CD4-positive, alpha-beta memory T cell (primary cell): ENCODE results near the gene HACD2. TPM values are rescaled to one million over a fixed set of nuclear protein-coding genes. Genes with fewer than 3 reads are reported as not detected.
A peak's percentile ranks its signal among the peaks of the same experiment; 100 is the strongest.
"Not testable (repeated sequence)": the region's sequence is repeated elsewhere in the genome, so short reads cannot be mapped to it uniquely, and the experiment has no call there.

Experiments used
- CTCF ChIA-PET: fragments of 350-600 bp; sonication (Branson Sonifier 250); formaldehyde crosslinking; loops from one replicate; lab custom pipeline; 2021; ENCODE audit warnings: inconsistent platforms; ENCODE audit not compliant: partially characterized antibody; lab: Charles Lee
- POLR2A ChIA-PET: fragments of 350-600 bp; sonication (Branson Sonifier 250); formaldehyde crosslinking; loops from one replicate; lab custom pipeline; 2021; ENCODE audit not compliant: partially characterized antibody; lab: Charles Lee
- DNase-seq, 5 donors: peaks; one replicate each; pipeline versions ENCODE4 v3.0.0 to v3.0.0-alpha.2; 2020 to 2022; ENCODE audit warnings: mixed read lengths in 1 of 5
- H3K27ac ChIP-seq: one replicate; pipeline ENCODE4 v1.7.0; 2013; ENCODE audit warnings: low read depth, low read length
- H3K27me3 ChIP-seq: 2 replicates; pipeline ENCODE4 v1.7.0; 2013; ENCODE audit warnings: mild to moderate bottlenecking, low read length, moderate library complexity; ENCODE audit not compliant: insufficient read depth
- H3K36me3 ChIP-seq: 2 replicates; pipeline ENCODE4 v1.7.0; 2013; ENCODE audit warnings: mild to moderate bottlenecking, low read length, moderate library complexity; ENCODE audit not compliant: insufficient read depth
- H3K4me1 ChIP-seq: 2 replicates; pipeline ENCODE4 v1.7.0; 2013; ENCODE audit warnings: mild to moderate bottlenecking, low read length, moderate library complexity; ENCODE audit not compliant: insufficient read depth
- H3K4me3 ChIP-seq, 2 donors: one replicate each; pipeline ENCODE4 v1.7.0; 2013; ENCODE audit warnings: low read length in 2 of 2, mild to moderate bottlenecking in 1 of 2
- H3K9me3 ChIP-seq, 2 donors: one replicate each; pipeline ENCODE4 v1.7.0; 2013; ENCODE audit warnings: low read length in 2 of 2, control low read depth in 1 of 2; ENCODE audit not compliant: control insufficient read depth in 1 of 2
- H3K27ac Mint-ChIP-seq, 7 donors: one replicate each; pipeline ENCODE4 v1.8.0; 2020 to 2021; ENCODE audit warnings: mixed read lengths in 7 of 7, mild to moderate bottlenecking in 6 of 7, inconsistent platforms in 3 of 7, moderate library complexity in 3 of 7
- H3K27me3 Mint-ChIP-seq, 2 donors: one replicate each; pipeline ENCODE4 v1.8.0; 2020 to 2021; ENCODE audit warnings: mixed read lengths in 2 of 2
- H3K36me3 Mint-ChIP-seq, 2 donors: one replicate each; pipeline ENCODE4 v1.8.0; 2020 to 2021; ENCODE audit warnings: mixed read lengths in 2 of 2, inconsistent platforms in 1 of 2, mild to moderate bottlenecking in 1 of 2
- H3K4me1 Mint-ChIP-seq, 4 donors: one replicate each; pipeline ENCODE4 v1.8.0; 2020 to 2021; ENCODE audit warnings: mixed read lengths in 4 of 4, mild to moderate bottlenecking in 1 of 4
- H3K4me3 Mint-ChIP-seq, 8 donors: one replicate each; pipeline ENCODE4 v1.8.0; 2020 to 2021; ENCODE audit warnings: mixed read lengths in 8 of 8, mild to moderate bottlenecking in 7 of 8, moderate library complexity in 6 of 8, inconsistent platforms in 3 of 8
- H3K9me3 Mint-ChIP-seq, 8 donors: one replicate each; pipeline ENCODE4 v1.8.0; 2020 to 2021; ENCODE audit warnings: mixed read lengths in 8 of 8, mild to moderate bottlenecking in 5 of 8, inconsistent platforms in 3 of 8, moderate library complexity in 1 of 8
- intact Hi-C: fragments of 100-400 bp; cut with micrococcal nuclease; formaldehyde crosslinking; loops from one replicate; pipeline ENCODE4 v1.15.1; 2023
- polyA plus RNA-seq, 2 donors: library from polyadenylated mRNA; unstranded; fragments of 300-500 nt; fragmentation: Illumina TruSeq; gene quantifications; one replicate each; pipeline ENCODE4 v1.2.3, GENCODE V29; 2021
- total RNA-seq, 2 experiments: library from RNA; stranded (reverse); gene quantifications; one replicate each; pipeline ENCODE4 v1.2.3, GENCODE V29; 2021

Gene HACD2
- total and polyA plus RNA-seq, 4 experiments from 2014 or later, result 26.0 to 38.0 (median 28.2) TPM

GRCh38 chr3:123488645-123489347 lies 96.1 kb downstream of the HACD2 start:
- Histone ChIP-seq H3K9me3 (no peaks in the 10 kb centered on the region), H3K4me1 (no peaks in the 10 kb centered on the region), H3K27me3 (no peaks in the 10 kb centered on the region), H3K4me3 (no peak overlapping the region), H3K27ac (no peak overlapping the region), H3K36me3 (no peaks in the 10 kb centered on the region)
- peaks cover 0 to 1% of the 10 kb centered on the region in 2 donors for H3K27me3 Mint-ChIP-seq
- peak overlapping the region in 1 of 7 donors; percentile 29 for H3K27ac Mint-ChIP-seq
- DNase-seq, result no peak
- peaks cover 0 to 1% (median 0%) of the 10 kb centered on the region in 8 donors for H3K9me3 Mint-ChIP-seq
- no peak overlapping the region for H3K4me3 Mint-ChIP-seq
- intact Hi-C loops, result loop anchor here (2.0 kb wide), 1 partner anchor 160 kb away; no protein-coding TSS in a partner anchor
- peaks cover 8 to 16% of the 10 kb centered on the region in 2 donors for H3K36me3 Mint-ChIP-seq
- ChIA-PET POLR2A (interaction anchor here (0.7 kb wide), 1 partner anchor 9 kb away, joined by 3 read pairs; no protein-coding TSS in a partner anchor), CTCF (interaction anchor here (0.7 to 1.4 kb wide), 8 partner anchors 11 to 65 kb away, joined by 3 to 7 read pairs (median 3); partner anchors contain the start of gene ADCY5)
- peaks cover 0 to 8% (median 2%) of the 10 kb centered on the region in 4 donors for H3K4me1 Mint-ChIP-seq

GRCh38 chr3:123487063-123487462 lies 97.8 kb downstream of the HACD2 start:
- H3K27ac Mint-ChIP-seq, H3K27me3 Mint-ChIP-seq, H3K36me3 Mint-ChIP-seq, CTCF ChIA-PET, intact Hi-C loops, H3K36me3 ChIP-seq, H3K27me3 ChIP-seq, H3K9me3 ChIP-seq, H3K27ac ChIP-seq, H3K4me1 ChIP-seq, H3K4me1 Mint-ChIP-seq, H3K9me3 Mint-ChIP-seq, DNase-seq, H3K4me3 ChIP-seq, H3K4me3 Mint-ChIP-seq, POLR2A ChIA-PET: not testable (repeated sequence)

GRCh38 chr3:123486460-123486859 lies 98.4 kb downstream of the HACD2 start:
- H3K4me1 ChIP-seq, result no peaks in the 10 kb centered on the region
- ChIA-PET CTCF (interaction anchor here (1.1 kb wide), 1 partner anchor 65 kb away, joined by 3 read pairs; no protein-coding TSS in a partner anchor), POLR2A (no interaction called here)
- H3K36me3 ChIP-seq, result no peaks in the 10 kb centered on the region
- peaks cover 4 to 6% of the 10 kb centered on the region in 2 donors for H3K36me3 Mint-ChIP-seq
- no peaks in the 10 kb centered on the region for H3K9me3 ChIP-seq
- no peak overlapping the region for H3K4me3 ChIP-seq
- H3K27me3 Mint-ChIP-seq, result peaks cover 0 to 1% of the 10 kb centered on the region in 2 donors
- no peaks in the 10 kb centered on the region for H3K27me3 ChIP-seq
- intact Hi-C loops, result no loop called here
- H3K27ac Mint-ChIP-seq, result no peak overlapping the region
- no peak overlapping the region for H3K4me3 Mint-ChIP-seq
- H3K27ac ChIP-seq, result no peak overlapping the region
- peaks cover 0 to 1% (median 0%) of the 10 kb centered on the region in 8 donors for H3K9me3 Mint-ChIP-seq
- no peaks in the 10 kb centered on the region for H3K4me1 Mint-ChIP-seq
- no peak for DNase-seq

- H3K27me3 Mint-ChIP-seq, result peaks cover 0 to 1% of the 10 kb centered on the region in 2 donors
- H3K4me3 Mint-ChIP-seq, result no peak overlapping the region
- H3K9me3 ChIP-seq, result no peaks in the 10 kb centered on the region
- H3K36me3 Mint-ChIP-seq, result peaks cover 0 to 2% of the 10 kb centered on the region in 2 donors
- CTCF ChIA-PET, result interaction anchor here (1.1 to 1.3 kb wide), 2 partner anchors 66 to 159 kb away, joined by 3 read pairs; no protein-coding TSS in a partner anchor
- H3K4me3 ChIP-seq, result no peak overlapping the region
- H3K36me3 ChIP-seq, result no peaks in the 10 kb centered on the region
- H3K27me3 ChIP-seq, result no peaks in the 10 kb centered on the region
- no peak overlapping the region for H3K27ac ChIP-seq
- H3K4me1 Mint-ChIP-seq, result no peaks in the 10 kb centered on the region
- POLR2A ChIA-PET, result no interaction called here
- H3K4me1 ChIP-seq, result no peaks in the 10 kb centered on the region
- H3K9me3 Mint-ChIP-seq, result peaks cover 0 to 1% (median 0%) of the 10 kb centered on the region in 8 donors
- no peak for DNase-seq
- no peak overlapping the region for H3K27ac Mint-ChIP-seq
- intact Hi-C loops, result no loop called here
Observed at GRCh38 chr3:123485551-123485950, 99.3 kb downstream of the HACD2 start.

GRCh38 chr3:123483146-123483545 lies 101.7 kb downstream of the HACD2 start:
- Mint-ChIP-seq H3K27ac (no peak overlapping the region), H3K4me1 (no peaks in the 10 kb centered on the region), H3K36me3 (no peaks in the 10 kb centered on the region), H3K27me3 (peaks cover 0 to 8% of the 10 kb centered on the region in 2 donors), H3K4me3 (no peak overlapping the region), H3K9me3 (peaks cover 0 to 1% (median 0%) of the 10 kb centered on the region in 8 donors)
- DNase-seq, result no peak
- POLR2A ChIA-PET, result no interaction called here
- CTCF ChIA-PET, result interaction anchor here (1.1 kb wide), 1 partner anchor 18 kb away, joined by 3 read pairs; no protein-coding TSS in a partner anchor
- no peaks in the 10 kb centered on the region for H3K4me1 ChIP-seq
- H3K36me3 ChIP-seq, result no peaks in the 10 kb centered on the region
- H3K4me3 ChIP-seq, result no peak overlapping the region
- no peak overlapping the region for H3K27ac ChIP-seq
- intact Hi-C loops, result no loop called here
- H3K9me3 ChIP-seq, result no peaks in the 10 kb centered on the region
- no peaks in the 10 kb centered on the region for H3K27me3 ChIP-seq

- Mint-ChIP-seq H3K4me3 (no peak overlapping the region), H3K27me3 (peaks cover 0 to 14% of the 10 kb centered on the region in 2 donors), H3K36me3 (no peaks in the 10 kb centered on the region), H3K9me3 (peaks cover 0 to 1% (median 0%) of the 10 kb centered on the region in 8 donors), H3K27ac (no peak overlapping the region), H3K4me1 (no peaks in the 10 kb centered on the region)
- ChIA-PET POLR2A (no interaction called here), CTCF (no interaction called here)
- Histone ChIP-seq H3K4me1 (no peaks in the 10 kb centered on the region), H3K27ac (no peak overlapping the region), H3K4me3 (no peak overlapping the region), H3K36me3 (no peaks in the 10 kb centered on the region), H3K9me3 (no peaks in the 10 kb centered on the region), H3K27me3 (no peaks in the 10 kb centered on the region)
- DNase-seq, result no peak
- intact Hi-C loops, result no loop called here
Observed at GRCh38 chr3:123481722-123482457, 103.0 kb downstream of the HACD2 start.

GRCh38 chr3:123481071-123481470 lies 103.8 kb downstream of the HACD2 start:
- Mint-ChIP-seq H3K4me1 (no peaks in the 10 kb centered on the region), H3K4me3 (no peak overlapping the region), H3K27me3 (peaks cover 0 to 18% of the 10 kb centered on the region in 2 donors), H3K36me3 (no peaks in the 10 kb centered on the region), H3K27ac (no peak overlapping the region), H3K9me3 (peaks cover 0 to 1% (median 0%) of the 10 kb centered on the region in 8 donors)
- intact Hi-C loops, result no loop called here
- H3K36me3 ChIP-seq, result no peaks in the 10 kb centered on the region
- H3K4me3 ChIP-seq, result no peak overlapping the region
- no peaks in the 10 kb centered on the region for H3K9me3 ChIP-seq
- no peaks in the 10 kb centered on the region for H3K27me3 ChIP-seq
- ChIA-PET CTCF (no interaction called here), POLR2A (no interaction called here)
- H3K27ac ChIP-seq, result no peak overlapping the region
- H3K4me1 ChIP-seq, result no peaks in the 10 kb centered on the region
- DNase-seq, result no peak
